Activated gamma-delta T cell treated with anti-CD3 and anti-CD28 coated beads, Interleukin-2, amount 50 U/mL, for 16 hours (primary cell): Measurements from ENCODE around the gene IVD.
"Not testable (repeated sequence)": the region's sequence is repeated elsewhere in the genome, so short reads cannot be mapped to it uniquely, and the experiment has no call there.

ENCODE experiments used
- DNase-seq: peaks from one replicate; pipeline ENCODE4 v3.0.0-alpha.2; 2020; ENCODE audit warnings: low read depth

Gene IVD

GRCh38 chr15:40439461-40439959, 33.9 kb downstream of the IVD start:
- no peak for DNase-seq

- no peak for DNase-seq
These were observed 34.6 kb downstream of the IVD start for GRCh38 chr15:40439960-40440742.

DNA sequence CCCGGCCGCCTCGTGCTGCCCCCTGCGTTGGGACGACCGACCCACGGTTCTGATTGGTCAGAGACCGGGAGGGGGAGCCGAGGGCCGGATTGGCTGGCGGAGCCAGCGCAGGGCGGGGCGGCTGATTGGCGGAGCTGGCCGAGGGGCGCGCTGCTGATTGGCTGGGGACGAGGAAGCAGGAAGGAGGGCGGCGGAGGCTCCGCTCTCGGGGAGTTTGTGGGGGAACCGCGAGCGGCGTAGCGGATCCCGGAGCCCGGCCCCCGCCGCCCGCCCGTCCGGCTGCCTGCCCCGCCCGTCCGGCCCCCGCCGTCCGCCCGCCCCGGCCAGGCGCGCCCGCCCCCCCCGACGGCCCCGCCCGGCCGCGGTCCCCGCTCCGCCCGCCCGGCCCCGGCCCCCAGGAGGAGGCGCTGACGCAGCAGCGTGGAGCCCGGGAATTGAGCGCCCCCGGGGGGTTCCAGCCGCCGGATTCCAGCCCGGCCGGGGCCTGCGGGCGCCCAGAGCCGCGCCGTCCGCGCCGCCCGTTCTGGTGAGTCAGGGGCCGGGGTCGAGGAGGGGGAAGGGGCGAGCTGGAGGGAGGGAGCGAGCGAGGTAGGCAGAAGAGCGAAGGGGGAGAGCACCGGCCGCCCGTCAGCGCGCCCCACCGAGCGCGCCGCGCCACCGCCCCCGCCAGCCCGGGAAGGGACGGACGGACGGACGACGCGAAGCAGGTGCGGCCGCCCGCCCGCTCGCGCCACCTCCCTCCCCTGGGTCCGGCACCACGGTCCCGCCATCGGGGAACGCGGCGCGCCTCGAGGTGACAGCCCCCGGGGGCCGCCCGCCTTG, 35.4 kb downstream of the IVD start, which contains the start of gene BAHD1:
BAHD1 (plus strand) TSS at position 211 of the 822 bp plus-strand sequence. CDS start 17,512 bp downstream, outside the sequence.
- peak; percentile 92 for DNase-seq

GRCh38 chr15:40441565-40442531, 36.3 kb downstream of the IVD start:
- no peak for DNase-seq

DNA sequence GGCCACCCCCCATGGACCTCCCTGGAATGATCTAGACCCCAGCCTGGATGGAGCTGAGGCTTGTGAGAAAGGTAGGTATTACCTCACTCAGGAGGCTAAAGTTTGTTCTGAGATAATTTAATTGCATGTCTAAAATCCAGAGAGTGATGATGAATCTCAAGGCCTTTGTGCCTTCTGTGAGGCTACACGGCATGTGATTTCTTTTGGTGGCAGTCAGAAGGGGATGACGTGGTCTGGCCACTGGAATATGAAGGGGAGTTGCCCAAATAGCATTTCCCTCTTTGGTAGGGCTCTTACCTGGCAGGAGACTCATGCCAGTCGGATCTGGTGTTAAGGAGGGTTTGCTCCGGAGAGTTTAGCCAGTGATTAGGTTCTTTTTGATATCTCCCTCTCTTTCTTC, 37.7 kb downstream of the IVD start:
- DNase-seq = no peak

- no peak for DNase-seq
These were observed 38.3 kb downstream of the IVD start for GRCh38 chr15:40443846-40444245.

GRCh38 chr15:40444736-40445135, 39.1 kb downstream of the IVD start:
- DNase-seq = no peak

GRCh38 chr15:40445421-40445922, 39.9 kb downstream of the IVD start:
- no peak for DNase-seq

DNA sequence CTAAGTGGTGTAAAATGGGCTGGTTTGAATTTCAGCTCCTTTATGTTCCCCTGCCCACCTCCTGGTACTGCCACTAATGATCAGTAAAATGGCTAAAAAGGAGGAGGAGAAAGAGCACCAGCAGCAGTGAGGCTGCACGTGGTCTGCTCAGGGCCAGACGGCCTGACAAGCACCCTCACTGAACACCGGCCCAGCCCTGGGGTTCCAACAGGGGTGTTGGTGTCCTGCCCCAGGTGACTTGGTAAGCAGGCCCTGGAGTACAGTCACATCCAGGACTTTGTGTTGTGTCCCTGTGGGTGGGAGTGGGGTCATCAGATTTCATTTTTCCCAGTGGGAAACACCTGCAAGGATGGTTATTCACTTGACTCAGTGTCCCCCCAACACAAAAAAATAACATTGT, 40.5 kb downstream of the IVD start:
- DNase-seq = no peak

DNA sequence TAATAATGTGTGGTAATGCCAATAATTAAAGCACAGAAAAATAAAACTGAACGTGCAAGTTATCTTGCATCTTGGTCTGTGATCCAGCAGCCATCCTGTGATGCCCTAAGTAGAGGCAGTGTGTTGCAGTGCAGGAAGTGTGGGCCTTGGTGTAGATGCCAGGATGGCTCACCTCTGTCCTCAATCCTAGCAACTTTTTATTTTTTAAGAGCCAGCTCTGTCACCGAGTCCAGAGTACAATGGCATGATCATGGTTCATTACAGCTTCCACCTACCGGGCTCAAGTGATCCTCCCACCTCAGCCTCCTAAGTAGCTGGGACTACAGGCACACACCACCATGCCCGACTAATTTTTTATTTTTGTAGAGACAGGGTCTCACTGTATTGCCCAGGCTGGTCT, 42.8 kb downstream of the IVD start:
- DNase-seq = no peak

- DNase-seq = no peak
These were observed 43.7 kb downstream of the IVD start for GRCh38 chr15:40449275-40449674.

GRCh38 chr15:40450047-40450446, 44.5 kb downstream of the IVD start:
- DNase-seq = no peak

- DNase-seq = no peak
These were observed 46.0 kb downstream of the IVD start for GRCh38 chr15:40451527-40452158.

- no peak for DNase-seq
These were observed 46.9 kb downstream of the IVD start for GRCh38 chr15:40452296-40453090.

- not testable (repeated sequence) for DNase-seq
These were observed 48.3 kb downstream of the IVD start for GRCh38 chr15:40453941-40454340.

- DNase-seq = no peak
These were observed 49.4 kb downstream of the IVD start for GRCh38 chr15:40454904-40455391.

DNA sequence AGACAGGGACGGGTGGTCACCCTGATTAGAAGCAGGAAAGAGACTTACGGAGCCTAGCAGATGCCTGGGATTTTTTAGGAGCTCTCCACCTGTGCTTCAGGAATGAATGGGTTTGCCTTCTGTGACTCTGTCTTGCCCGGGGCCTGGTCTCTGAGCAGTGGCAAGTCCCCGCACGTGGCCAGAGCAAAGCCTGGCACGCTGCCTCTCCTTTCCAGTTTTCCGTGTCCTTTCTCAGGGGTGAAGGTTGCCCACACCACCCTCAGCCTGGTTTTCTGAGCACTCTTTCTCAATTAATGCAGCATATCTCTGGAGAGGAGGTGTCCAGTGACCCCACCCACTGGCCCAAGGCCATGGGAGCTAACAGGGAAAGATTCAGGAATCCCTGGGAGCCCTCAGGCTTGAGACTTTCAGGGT, 50.7 kb downstream of the IVD start:
- no peak for DNase-seq

DNA sequence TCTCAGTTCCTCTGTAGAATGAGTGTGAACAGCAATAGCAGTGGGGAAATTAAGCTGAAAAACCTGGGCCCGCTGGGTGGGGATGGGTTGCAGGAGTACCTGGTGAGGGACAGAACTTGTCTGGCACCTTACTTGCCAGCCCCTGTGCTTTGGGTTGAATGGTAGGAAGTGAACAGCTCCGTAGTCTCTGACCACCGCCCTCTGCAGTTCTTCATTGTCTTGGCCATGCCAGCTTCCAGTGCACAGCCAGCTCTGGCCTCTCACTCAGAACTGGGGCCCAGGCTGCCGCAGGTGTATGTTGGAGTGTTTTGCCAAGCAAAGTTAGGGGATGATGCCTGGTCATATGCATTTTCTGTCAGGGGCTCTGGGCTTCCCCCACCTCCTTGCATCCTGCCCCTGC, 51.1 kb downstream of the IVD start:
- no peak for DNase-seq

GRCh38 chr15:40458495-40459371, 53.1 kb downstream of the IVD start:
- no peak for DNase-seq
